Transverse colon (tissue), 4 donors: ENCODE measurements around the gene CALML6. TPM values are rescaled to one million over a fixed set of nuclear protein-coding genes. Genes with fewer than 3 reads are reported as not detected.

Experiments
- DNase-seq: peaks from one replicate; pipeline ENCODE4 v3.0.0-alpha.2; 2019
- H3K27ac ChIP-seq, 4 donors: fragments of 200-600 bp; sonication (generic); 2 replicates each; pipeline ENCODE4 v1.5.1; 2016 to 2018; ENCODE audit warnings: inconsistent platforms in 4 of 4
- H3K27me3 ChIP-seq: fragments of 200-600 bp; sonication (generic); 2 replicates; pipeline ENCODE4 v1.5.1; 2017; ENCODE audit warnings: inconsistent platforms
- H3K36me3 ChIP-seq, 4 donors: fragments of 200-600 bp; sonication (generic); 2 replicates each; pipeline ENCODE4 v1.5.1; 2017 to 2019; ENCODE audit warnings: inconsistent platforms in 4 of 4
- H3K4me1 ChIP-seq, 4 donors: fragments of 200-600 bp; sonication (generic); 2 replicates each; pipeline ENCODE4 v1.5.1; 2017 to 2020; ENCODE audit warnings: inconsistent platforms in 4 of 4
- H3K4me3 ChIP-seq, 4 donors: fragments of 200-600 bp; sonication (generic); 1 replicate in 1 of 4; 2 replicates in 3 of 4; pipeline versions ENCODE4 v1.5.1 to v1.6.1; 2017 to 2019; ENCODE audit warnings: inconsistent platforms in 4 of 4
- H3K9me3 ChIP-seq, 2 donors: fragments of 200-600 bp; sonication (generic); 2 replicates each; pipeline ENCODE4 v1.5.1; 2017 to 2019; ENCODE audit warnings: inconsistent platforms in 2 of 2
- EP300 ChIP-seq: sonication (generic); formaldehyde crosslinking; IDR thresholded peaks from one replicate; pipeline ENCODE4 v1.6.1; 2017; ENCODE audit warnings: antibody characterized with exemption, low read depth
- POLR2A ChIP-seq: fragments of 450-650 bp; IDR thresholded peaks from one replicate; pipeline ENCODE4 v1.6.1; 2016; ENCODE audit warnings: antibody characterized with exemption, mild to moderate bottlenecking, moderate library complexity
- POLR2AphosphoS5 ChIP-seq, 3 donors: sonication (generic); formaldehyde crosslinking; IDR thresholded peaks; one replicate each; pipeline ENCODE4 v1.6.1; 2016; ENCODE audit warnings: antibody characterized with exemption in 3 of 3
- whole genome bisulfite sequencing, 2 donors: methylation state at CpG; one replicate each; pipeline ENCODE4 v1.1.5; 2018; ENCODE audit warnings: low coverage in 1 of 2; 5-methylcytosine and 5-hydroxymethylcytosine counted together
- in situ Hi-C, 4 donors: fragments of 200-750 bp; cut with MboI; loops; one replicate each; pipeline versions ENCODE4 v1.15.0 to v1.15.1; 2017; ENCODE audit warnings: low sequenced_read_pairs in 3 of 4, low pct_ligation_motif_present in 1 of 4, low pct_unique_long_range_greater_than_20kb in 1 of 4
- intact Hi-C: fragments of 100-400 bp; cut with DNase I; formaldehyde crosslinking; loops from one replicate; pipeline ENCODE4 v1.15.1; 2023; ENCODE audit warnings: low total_unique reads
- total RNA-seq, 4 donors: library from RNA; depleted of rRNA; stranded (reverse); fragments of >200 nt; gene quantifications; one replicate each; pipeline ENCODE4 v1.1.0, GENCODE V29; 2016
- TF ChIP-seq, protein P1 (sequence below), 5 experiments: fragments of 200-600 bp in 3 of 5; fragments of 450-650 bp in 2 of 5; sonication (generic) in 3 of 5; IDR thresholded peaks; 1 replicate in 2 of 5; 2 replicates in 3 of 5; pipeline ENCODE4 v1.5.1; 2016 to 2017; ENCODE audit warnings: antibody characterized with exemption in 5 of 5, inconsistent platforms in 3 of 5, mild to moderate bottlenecking in 2 of 5, moderate library complexity in 1 of 5

Gene CALML6, protein sequence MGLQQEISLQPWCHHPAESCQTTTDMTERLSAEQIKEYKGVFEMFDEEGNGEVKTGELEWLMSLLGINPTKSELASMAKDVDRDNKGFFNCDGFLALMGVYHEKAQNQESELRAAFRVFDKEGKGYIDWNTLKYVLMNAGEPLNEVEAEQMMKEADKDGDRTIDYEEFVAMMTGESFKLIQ
- under 1 TPM in 1 of 4 donors, not detected in 3; 0.48 TPM for total RNA-seq

DNA sequence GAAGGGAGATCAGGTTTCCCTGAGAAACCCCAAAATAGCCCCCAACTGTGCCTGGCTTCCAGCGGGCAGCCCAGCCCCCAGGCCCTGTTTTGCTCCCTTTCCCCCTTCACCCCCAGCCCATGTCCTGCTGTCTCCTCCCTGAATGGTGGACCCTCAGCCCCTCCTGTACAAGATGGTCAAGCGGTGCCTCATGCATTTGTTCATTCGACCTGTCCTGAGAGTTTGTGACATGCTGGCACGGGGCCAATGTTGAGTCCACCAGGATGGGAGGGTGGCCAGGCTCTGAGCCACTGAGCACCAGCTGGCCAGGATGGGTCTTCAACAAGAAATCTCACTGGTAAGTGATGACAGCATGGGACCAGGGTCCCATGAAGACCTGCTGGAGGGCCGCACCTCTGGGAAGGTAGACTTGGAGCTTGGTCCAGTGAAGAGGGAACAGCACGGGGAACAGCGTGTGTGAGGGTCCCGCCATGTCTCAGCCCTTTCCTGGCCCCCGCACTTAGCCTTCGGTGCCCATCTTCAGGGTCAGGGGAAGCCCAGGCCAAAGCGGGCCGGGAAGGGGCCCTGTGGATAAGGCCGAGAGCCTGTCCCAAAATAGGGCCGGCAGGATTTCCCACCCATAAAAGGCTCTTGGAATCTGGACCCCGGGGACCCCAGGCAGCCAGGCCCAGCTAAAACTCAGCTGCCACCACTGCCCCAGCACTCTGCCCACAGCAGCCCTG lies at the start of gene CALML6:
CALML6 (plus strand) TSS at position 290 of the 722 bp plus-strand sequence; CDS start at position 311, 21 bp downstream.
- TF ChIP-seq, protein P1, sequence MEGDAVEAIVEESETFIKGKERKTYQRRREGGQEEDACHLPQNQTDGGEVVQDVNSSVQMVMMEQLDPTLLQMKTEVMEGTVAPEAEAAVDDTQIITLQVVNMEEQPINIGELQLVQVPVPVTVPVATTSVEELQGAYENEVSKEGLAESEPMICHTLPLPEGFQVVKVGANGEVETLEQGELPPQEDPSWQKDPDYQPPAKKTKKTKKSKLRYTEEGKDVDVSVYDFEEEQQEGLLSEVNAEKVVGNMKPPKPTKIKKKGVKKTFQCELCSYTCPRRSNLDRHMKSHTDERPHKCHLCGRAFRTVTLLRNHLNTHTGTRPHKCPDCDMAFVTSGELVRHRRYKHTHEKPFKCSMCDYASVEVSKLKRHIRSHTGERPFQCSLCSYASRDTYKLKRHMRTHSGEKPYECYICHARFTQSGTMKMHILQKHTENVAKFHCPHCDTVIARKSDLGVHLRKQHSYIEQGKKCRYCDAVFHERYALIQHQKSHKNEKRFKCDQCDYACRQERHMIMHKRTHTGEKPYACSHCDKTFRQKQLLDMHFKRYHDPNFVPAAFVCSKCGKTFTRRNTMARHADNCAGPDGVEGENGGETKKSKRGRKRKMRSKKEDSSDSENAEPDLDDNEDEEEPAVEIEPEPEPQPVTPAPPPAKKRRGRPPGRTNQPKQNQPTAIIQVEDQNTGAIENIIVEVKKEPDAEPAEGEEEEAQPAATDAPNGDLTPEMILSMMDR (IDR thresholded peaks at IDR 0.05): no peak
- TF ChIP-seq POLR2AphosphoS5 (IDR thresholded peaks at IDR 0.05): no peak
- TF ChIP-seq POLR2A: no peak
- TF ChIP-seq EP300: no peak
- intact Hi-C loops: no loop called here
- peaks cover 9 to 27% (median 18%) of the 10 kb centered on the region in 4 donors for H3K4me1 ChIP-seq
- peak within 1 kb of the TSS in 1 of 4 donors; percentile 33 for H3K27ac ChIP-seq
- H3K27me3 ChIP-seq: no peaks in the 10 kb centered on the region
- no peak within 1 kb of the TSS for H3K4me3 ChIP-seq
- peak; percentile 11 for DNase-seq
- H3K9me3 ChIP-seq: no peaks in the 10 kb centered on the region
- no peaks in the 10 kb centered on the region for H3K36me3 ChIP-seq
- in situ Hi-C loops: no loop called here
- WGBS, 2 donors: 89% methylated on average over 15 of the region's 15 CpGs; no CpG with 5 or more reads in 1 of the 2 donors

DNA sequence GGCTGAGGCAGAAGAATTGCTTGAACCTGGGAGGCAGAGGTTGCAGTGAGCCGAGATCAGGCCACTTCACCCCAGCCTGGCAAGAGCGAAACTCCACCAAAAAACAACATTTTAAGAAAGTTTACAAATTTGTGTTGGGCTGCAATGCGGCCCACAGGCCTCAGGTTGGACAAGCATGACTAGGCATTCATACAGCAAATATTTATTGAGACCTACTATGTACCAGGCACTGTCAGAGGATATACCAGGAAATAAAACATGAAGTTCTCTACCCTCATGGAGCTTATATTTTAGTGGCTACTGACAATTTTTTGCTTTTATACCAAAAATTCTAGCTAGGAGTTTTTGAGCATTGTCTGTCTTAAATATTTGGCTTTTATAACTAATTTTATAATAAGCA lies 47.9 kb upstream of the CALML6 start:
- Histone ChIP-seq H3K27ac (no peak overlapping the region), H3K9me3 (no peaks in the 10 kb centered on the region), H3K4me3 (no peak overlapping the region), H3K36me3 (no peaks in the 10 kb centered on the region), H3K4me1 (peaks cover 5 to 66% (median 27%) of the 10 kb centered on the region in 4 donors), H3K27me3 (no peaks in the 10 kb centered on the region)
- intact Hi-C loops (no loop called here), in situ Hi-C loops (no loop called here)
- TF ChIP-seq POLR2AphosphoS5 (IDR thresholded peaks at IDR 0.05): no peak
- TF ChIP-seq POLR2A: no peak
- TF ChIP-seq, protein P1 (IDR thresholded peaks at IDR 0.05): no peak
- no peak for TF ChIP-seq EP300
- 80 to 95% methylated on average over 1 to 3 of the region's 3 CpGs for WGBS, 2 donors
- no peak for DNase-seq

DNA sequence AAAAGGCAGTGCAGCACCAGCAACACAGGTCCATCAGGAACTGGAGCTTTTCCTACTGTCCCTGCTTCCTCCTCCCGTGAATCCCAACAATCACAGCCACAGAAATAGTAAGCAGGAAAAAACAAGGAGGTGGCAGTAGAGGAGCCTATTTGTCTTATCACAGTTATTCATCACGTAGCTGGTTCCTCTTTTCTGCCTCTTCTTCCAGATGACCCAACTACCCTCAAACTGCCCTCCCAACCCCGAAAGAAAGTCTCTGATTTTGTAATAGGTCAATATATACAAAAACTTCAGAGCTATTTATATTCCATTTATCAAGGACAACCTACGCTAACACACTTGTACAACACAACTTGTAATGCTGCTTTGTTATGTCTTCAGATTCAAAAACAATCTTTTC lies 45.6 kb upstream of the CALML6 start:
- Histone ChIP-seq H3K27ac (no peak overlapping the region), H3K9me3 (no peaks in the 10 kb centered on the region), H3K4me1 (peaks cover 14 to 68% (median 33%) of the 10 kb centered on the region in 4 donors), H3K4me3 (no peak overlapping the region), H3K27me3 (no peaks in the 10 kb centered on the region), H3K36me3 (no peaks in the 10 kb centered on the region)
- TF ChIP-seq POLR2A: no peak
- no peak for DNase-seq
- intact Hi-C loops: no loop called here
- in situ Hi-C loops: no loop called here
- 50 to 62% methylated on average over 3 to 4 of the region's 4 CpGs for WGBS, 2 donors

DNA sequence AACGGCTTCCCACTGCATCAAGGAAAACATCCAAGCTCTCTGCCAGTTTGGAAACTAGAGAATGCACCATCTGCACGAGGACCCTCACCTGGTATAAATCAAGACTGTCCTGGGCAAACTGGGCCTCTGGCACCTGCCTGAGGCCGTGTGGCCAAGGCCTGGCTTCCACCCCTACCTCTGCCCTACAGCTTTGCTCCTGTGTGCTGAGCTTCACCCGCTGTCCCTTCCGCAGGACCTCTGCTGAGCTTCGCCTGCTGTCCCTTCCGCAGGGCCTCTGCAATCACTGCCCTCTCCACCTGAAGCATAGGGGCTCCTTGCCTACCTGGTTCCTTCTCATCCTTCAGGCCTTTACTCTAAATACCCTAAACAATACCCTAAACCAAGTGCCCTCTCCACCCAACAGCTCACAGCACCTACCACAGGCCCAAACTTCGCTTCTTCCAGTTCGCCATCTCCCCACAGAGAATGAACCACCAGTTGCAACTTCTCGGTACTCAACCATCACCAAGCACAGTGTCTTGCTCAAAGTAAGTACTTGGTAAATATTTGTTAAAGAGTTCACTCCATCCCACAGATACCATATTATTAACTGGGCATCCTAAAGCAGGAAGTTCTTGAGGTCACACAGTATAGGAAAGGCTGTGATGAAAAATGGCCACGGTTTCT lies 42.6 kb upstream of the CALML6 start:
- H3K27ac ChIP-seq: peak overlapping the region in 1 of 4 donors; percentile 30
- 83 to 90% methylated on average over 10 to 11 of the region's 11 CpGs for WGBS, 2 donors
- TF ChIP-seq POLR2AphosphoS5 (IDR thresholded peaks at IDR 0.05) (no peak), EP300 (no peak), POLR2A (no peak)
- TF ChIP-seq, protein P1 (IDR thresholded peaks at IDR 0.05): no peak
- intact Hi-C loops: no loop called here
- in situ Hi-C loops: no loop called here
- H3K36me3 ChIP-seq: peaks cover 0 to 10% (median 0%) of the 10 kb centered on the region in 4 donors
- H3K4me1 ChIP-seq: peaks cover 14 to 80% (median 27%) of the 10 kb centered on the region in 4 donors
- no peak overlapping the region for H3K4me3 ChIP-seq
- H3K27me3 ChIP-seq: no peaks in the 10 kb centered on the region
- H3K9me3 ChIP-seq: no peaks in the 10 kb centered on the region
- no peak for DNase-seq
